ENCODE measurements around the gene NMT1.

Gene NMT1

GRCh38 chr17:45128989-45129388, 67.9 kb downstream of the NMT1 start:
- Histone ChIP-seq H3K4me3 (no peak overlapping the region), H3K27ac (peak overlapping the region in 11 of 21 experiments; percentile 4 to 79 (median 56))

- Histone ChIP-seq H3K4me3 (no peak overlapping the region), H3K27ac (peak overlapping the region in 9 of 21 experiments; percentile 4 to 94 (median 24))
Observed at GRCh38 chr17:45129426-45129939, 68.4 kb downstream of the NMT1 start.

- no peak overlapping the region for H3K4me3 ChIP-seq
- peak overlapping the region in 10 of 21 experiments; percentile 10 to 94 (median 30) for H3K27ac ChIP-seq
Observed at GRCh38 chr17:45129940-45130680, 69.0 kb downstream of the NMT1 start.

- H3K27ac ChIP-seq: peak overlapping the region in 11 of 21 experiments; percentile 16 to 94 (median 81)
- H3K4me3 ChIP-seq: peak overlapping the region in 5 of 7 experiments; percentile 41 to 84 (median 81)
Observed at GRCh38 chr17:45130681-45131615, 69.8 kb downstream of the NMT1 start.

- Histone ChIP-seq H3K27ac (peak overlapping the region in 20 of 21 experiments; percentile 32 to 94 (median 84)), H3K4me3 (peak overlapping the region; percentile 41 to 85 (median 81))
Observed at GRCh38 chr17:45131616-45132319, 70.7 kb downstream of the NMT1 start.

GRCh38 chr17:45132320-45132571, 71.1 kb downstream of the NMT1 start, which contains the start of gene PLCD3:
TSS of gene PLCD3 (minus strand) at chr17:45132515. CDS start at chr17:45132410, 105 bp downstream.
- Histone ChIP-seq H3K27ac (peak within 1 kb of the TSS; percentile 34 to 94 (median 85)), H3K4me3 (peak within 1 kb of the TSS; percentile 41 to 85 (median 81))

GRCh38 chr17:45132572-45133463, 71.7 kb downstream of the NMT1 start:
- H3K4me3 ChIP-seq: peak overlapping the region; percentile 41 to 85 (median 81)
- H3K27ac ChIP-seq: peak overlapping the region; percentile 34 to 94 (median 84)

- peak within 1 kb of the TSS in 20 of 21 experiments; percentile 57 to 86 (median 75) for H3K27ac ChIP-seq
- peak within 1 kb of the TSS; percentile 47 to 75 (median 63) for H3K4me3 ChIP-seq
Observed at GRCh38 chr17:45135192-45135977, 74.3 kb downstream of the NMT1 start, which contains the start of gene ACBD4. TSS of gene ACBD4 (plus strand) at chr17:45135687. CDS start at chr17:45136145, 458 bp downstream.

- H3K4me3 ChIP-seq: peak overlapping the region; percentile 47 to 75 (median 63)
- peak overlapping the region in 20 of 21 experiments; percentile 57 to 86 (median 75) for H3K27ac ChIP-seq
Observed at GRCh38 chr17:45135978-45136791, 75.1 kb downstream of the NMT1 start.

- Histone ChIP-seq H3K4me3 (no peak overlapping the region), H3K27ac (peak overlapping the region in 3 of 21 experiments; percentile 35 to 72 (median 70))
Observed at GRCh38 chr17:45136846-45137560, 75.9 kb downstream of the NMT1 start.

- no peak overlapping the region for H3K4me3 ChIP-seq
- H3K27ac ChIP-seq: peak overlapping the region in 1 of 21 experiments; percentile 72
Observed at GRCh38 chr17:45137561-45138305, 76.6 kb downstream of the NMT1 start.

GRCh38 chr17:45138911-45139532, 77.9 kb downstream of the NMT1 start:
- Histone ChIP-seq H3K27ac (no peak overlapping the region), H3K4me3 (no peak overlapping the region)

GRCh38 chr17:45139533-45139920, 78.4 kb downstream of the NMT1 start:
- no peak overlapping the region for H3K4me3 ChIP-seq
- H3K27ac ChIP-seq: no peak overlapping the region

- peak overlapping the region in 20 of 21 experiments; percentile 73 to 96 (median 88) for H3K27ac ChIP-seq
- peak overlapping the region in 3 of 7 experiments; percentile 38 to 45 (median 44) for H3K4me3 ChIP-seq
Observed at GRCh38 chr17:45143094-45143670, 82.1 kb downstream of the NMT1 start.

GRCh38 chr17:45143767-45144198, 82.7 kb downstream of the NMT1 start:
- Histone ChIP-seq H3K4me3 (peak overlapping the region; percentile 26 to 47 (median 38)), H3K27ac (peak overlapping the region; percentile 7 to 96 (median 88))

All from skin epidermis (tissue), 12 donors.